Measurements from ENCODE around the gene POLR2E.

Gene POLR2E

GRCh38 chr19:1067341-1067957, 27.7 kb downstream of the POLR2E start:
- DNase-seq (ENCODE audit: insufficient read length, low spot score): no peak
- TF ChIP-seq POLR2A (IDR thresholded peaks at IDR 0.05; ENCODE audit: low read depth, low read length): no peak
- no peak for FAIRE-seq

GRCh38 chr19:1066748-1067340, 28.3 kb downstream of the POLR2E start, which contains the start of gene ARHGAP45:
Gene ARHGAP45, plus strand, starts transcription at chr19:1067167. Its CDS starts 239 bp downstream, at chr19:1067406.
- DNase-seq (ENCODE audit: insufficient read length, low spot score): no peak
- no peak for TF ChIP-seq POLR2A (IDR thresholded peaks at IDR 0.05; ENCODE audit: low read depth, low read length)
- no peak for FAIRE-seq

DNA sequence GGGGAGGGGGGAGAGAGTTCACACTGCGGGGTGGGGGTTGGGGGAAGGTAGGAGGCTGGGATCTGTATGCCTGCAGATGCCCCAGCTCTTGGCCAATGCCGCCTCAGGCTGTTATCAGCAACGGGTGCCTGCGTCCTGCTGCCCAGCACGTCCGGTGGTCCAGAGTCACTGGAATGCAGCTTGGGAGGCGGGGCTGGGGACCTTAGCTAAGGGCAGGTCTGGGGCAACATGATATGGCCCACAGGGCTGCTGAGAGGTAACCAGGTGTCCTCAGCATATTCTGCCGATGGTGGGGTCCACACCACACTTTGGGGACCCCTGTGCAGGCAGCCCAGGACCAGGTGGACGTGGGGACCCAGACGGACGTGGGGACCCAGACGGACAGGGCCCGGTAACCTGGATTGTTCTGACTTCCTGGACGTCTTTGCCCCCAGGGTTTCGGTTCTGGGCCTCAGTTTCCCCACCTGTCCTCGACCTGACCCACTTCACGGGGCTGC, 28.9 kb downstream of the POLR2E start:
- TF ChIP-seq POLR2A (IDR thresholded peaks at IDR 0.05; ENCODE audit: low read depth, low read length): no peak
- DNase-seq (ENCODE audit: insufficient read length, low spot score): no peak
- no peak for FAIRE-seq

DNA sequence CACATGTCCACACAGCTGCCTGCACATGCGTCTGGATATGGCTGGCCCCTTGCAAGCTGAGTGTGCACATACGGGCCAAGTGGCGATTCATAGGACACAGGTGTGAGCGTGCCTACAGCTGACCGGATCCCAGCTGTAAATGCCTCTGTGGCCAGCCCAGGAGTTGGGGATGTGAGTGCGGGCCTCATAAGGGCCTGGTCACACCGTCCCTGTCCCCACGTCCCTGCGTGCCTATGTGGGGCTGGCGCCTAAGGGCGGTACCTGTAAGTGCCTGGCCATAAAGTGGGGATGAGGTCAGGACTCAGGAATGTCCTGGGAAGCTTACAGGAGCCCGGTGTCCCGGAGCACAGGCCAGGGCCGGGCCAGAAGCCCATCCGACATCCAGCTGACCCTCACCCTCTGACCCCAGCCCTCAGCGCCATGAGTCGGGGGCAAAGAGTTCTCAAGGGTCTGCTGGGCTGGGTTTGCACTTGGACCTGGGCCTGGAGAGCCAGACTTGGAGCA, 29.5 kb downstream of the POLR2E start:
- TF ChIP-seq POLR2A (IDR thresholded peaks at IDR 0.05; ENCODE audit: low read depth, low read length): 0 out of 2 replicates have a peak, but pooled peaks have one; percentile 13
- DNase-seq (ENCODE audit: insufficient read length, low spot score): peak; percentile 60
- no peak for FAIRE-seq

- FAIRE-seq: no peak
- DNase-seq (ENCODE audit: insufficient read length, low spot score): peak; percentile 86
- no peak for TF ChIP-seq POLR2A (IDR thresholded peaks at IDR 0.05; ENCODE audit: low read depth, low read length)
Observed at GRCh38 chr19:1064661-1065605, 30.2 kb downstream of the POLR2E start.

DNA sequence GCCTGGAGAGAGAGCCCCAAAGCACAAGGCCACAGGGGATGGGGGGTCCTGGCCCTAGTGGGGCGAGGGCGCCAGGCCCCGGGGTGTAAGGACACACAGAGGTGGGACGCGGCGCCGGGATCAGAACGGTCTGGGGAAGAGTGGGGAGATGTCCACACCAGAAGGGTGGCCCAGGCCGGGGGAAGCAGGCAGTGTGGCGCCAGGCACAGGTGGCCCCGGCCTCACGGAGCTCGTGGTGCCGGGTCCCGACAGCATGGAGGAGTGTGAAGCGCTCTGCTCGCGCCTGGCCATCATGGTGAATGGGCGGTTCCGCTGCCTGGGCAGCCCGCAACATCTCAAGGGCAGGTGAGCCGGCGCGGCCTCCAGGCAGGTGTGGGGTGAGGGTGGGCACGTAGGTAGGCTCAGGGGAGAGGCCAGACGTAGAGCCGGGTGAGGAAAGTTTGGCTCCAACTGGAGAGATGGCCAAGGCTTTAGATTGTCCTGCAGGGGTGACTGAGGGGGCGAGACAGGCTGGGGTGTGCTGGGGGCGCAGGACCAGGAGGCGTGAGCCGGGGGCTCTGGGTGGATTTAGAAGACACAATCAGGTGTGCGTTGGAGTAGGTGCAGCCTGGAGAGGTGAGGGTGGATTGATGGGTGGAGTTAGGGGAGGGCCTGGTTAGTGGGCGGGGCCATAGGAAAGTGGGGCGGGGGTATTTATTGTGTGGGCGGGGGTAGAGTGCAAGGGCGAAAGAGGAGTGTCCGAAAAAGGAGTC, 31.1 kb downstream of the POLR2E start:
- no peak for DNase-seq (ENCODE audit: insufficient read length, low spot score)
- FAIRE-seq: no peak
- TF ChIP-seq POLR2A (IDR thresholded peaks at IDR 0.05; ENCODE audit: low read depth, low read length): no peak

DNA sequence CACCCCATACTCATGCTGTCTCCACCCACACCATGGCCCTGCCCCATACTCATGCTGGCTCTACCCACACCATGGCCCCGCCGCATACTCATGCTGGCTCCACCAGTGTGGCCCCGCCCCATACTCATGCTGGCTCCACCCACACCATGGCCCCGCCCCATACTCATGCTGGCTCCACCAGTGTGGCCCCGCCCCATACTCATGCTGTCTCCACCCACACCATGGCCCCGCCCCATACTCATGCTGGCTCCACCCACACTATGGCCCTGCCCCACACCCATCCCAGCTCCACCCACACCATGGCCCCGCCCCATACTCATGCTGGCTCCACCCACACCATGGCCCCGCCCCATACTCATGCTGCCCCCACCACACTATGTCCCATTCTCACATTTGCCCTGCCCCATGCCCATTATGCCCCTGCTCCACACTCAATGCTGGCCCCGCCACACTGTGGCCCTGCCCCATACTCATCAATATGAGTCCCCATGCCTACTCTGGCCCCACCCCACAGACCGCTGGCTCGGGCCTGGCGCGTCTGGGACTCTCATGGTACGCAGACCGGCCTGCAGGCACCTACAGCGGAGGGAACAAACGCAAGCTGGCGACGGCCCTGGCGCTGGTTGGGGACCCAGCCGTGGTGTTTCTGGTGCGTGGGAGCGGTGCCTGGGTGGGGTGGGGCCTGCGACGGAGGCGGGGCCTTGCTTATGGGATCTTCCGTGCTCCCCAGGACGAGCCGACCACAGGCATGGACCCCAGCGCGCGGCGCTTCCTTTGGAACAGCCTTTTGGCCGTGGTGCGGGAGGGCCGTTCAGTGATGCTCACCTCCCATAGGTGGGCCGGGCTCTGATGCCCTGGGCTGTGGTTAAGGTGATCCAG, 31.9 kb downstream of the POLR2E start:
- no peak for DNase-seq (ENCODE audit: insufficient read length, low spot score)
- no peak for FAIRE-seq
- TF ChIP-seq POLR2A (IDR thresholded peaks at IDR 0.05; ENCODE audit: low read depth, low read length): no peak

DNA sequence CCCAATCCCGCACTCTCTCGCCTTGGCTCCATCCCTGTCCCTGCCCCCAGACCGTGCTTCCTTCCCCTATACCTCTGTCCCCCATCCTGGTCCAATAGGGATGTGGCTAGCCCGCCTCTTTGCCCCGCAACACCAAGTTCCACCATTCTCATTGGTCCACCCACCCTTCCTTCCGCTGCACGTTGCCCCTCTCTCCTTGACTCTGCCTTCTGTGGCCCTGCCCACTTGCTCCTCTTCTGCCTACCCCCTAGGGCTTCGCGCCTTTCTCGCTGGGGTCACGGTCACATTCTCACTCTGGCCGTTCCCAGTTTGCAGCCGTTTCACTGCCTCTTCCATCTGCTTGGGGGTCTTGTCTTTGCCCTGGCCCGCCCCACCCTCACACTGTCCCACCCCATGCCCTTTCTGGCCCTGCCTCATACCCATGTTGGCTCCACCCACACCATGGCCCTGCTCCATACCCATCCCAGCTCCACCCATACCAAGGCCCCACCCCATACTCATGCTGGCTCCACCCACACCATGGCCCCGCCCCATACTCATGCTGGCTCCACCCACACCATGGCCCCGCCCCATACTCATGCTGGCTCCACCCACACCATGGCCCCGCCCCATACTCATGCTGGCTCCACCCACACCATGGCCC, 32.7 kb downstream of the POLR2E start:
- no peak for DNase-seq (ENCODE audit: insufficient read length, low spot score)
- no peak for TF ChIP-seq POLR2A (IDR thresholded peaks at IDR 0.05; ENCODE audit: low read depth, low read length)
- no peak for FAIRE-seq

DNA sequence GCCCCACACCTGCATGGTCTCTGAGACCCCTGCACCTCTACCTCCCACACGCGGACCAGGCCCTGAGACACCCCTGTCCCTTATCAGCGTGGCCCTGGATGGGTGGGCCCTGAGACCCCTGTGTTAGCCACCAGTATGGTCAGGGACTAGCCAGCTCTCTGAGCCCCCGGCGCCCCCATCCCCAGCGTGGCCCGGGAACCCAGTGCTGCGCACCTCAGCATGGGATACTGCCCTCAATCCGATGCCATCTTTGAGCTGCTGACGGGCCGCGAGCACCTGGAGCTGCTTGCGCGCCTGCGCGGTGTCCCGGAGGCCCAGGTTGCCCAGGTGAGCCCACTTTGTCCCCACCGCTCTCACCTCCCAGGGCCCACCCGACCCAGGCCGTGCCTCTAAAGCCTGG, 33.2 kb downstream of the POLR2E start:
- FAIRE-seq (no peak), DNase-seq (ENCODE audit: insufficient read length, low spot score) (no peak)
- no peak for TF ChIP-seq POLR2A (IDR thresholded peaks at IDR 0.05; ENCODE audit: low read depth, low read length)

GRCh38 chr19:1060689-1061088, 34.5 kb downstream of the POLR2E start:
- DNase-seq (ENCODE audit: insufficient read length, low spot score) (no peak), FAIRE-seq (no peak)
- no peak for TF ChIP-seq POLR2A (IDR thresholded peaks at IDR 0.05; ENCODE audit: low read depth, low read length)

DNA sequence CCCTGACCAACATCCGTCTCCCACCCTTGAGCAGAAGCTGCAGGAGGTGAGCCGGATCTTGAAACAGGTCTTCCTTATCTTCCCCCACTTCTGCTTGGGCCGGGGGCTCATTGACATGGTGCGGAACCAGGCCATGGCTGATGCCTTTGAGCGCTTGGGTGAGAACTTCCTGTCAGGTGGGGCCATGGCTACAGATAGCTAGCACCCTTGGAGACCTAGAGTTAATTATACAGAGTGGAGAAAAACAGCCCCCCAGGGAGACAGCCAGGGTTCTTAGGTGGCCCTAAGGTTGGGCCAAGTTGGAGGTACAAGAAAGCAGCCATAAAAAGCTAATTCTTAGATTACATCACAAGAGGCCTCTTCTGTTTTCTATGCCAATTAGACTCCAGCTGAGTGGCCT, 37.1 kb downstream of the POLR2E start:
- DNase-seq (ENCODE audit: insufficient read length, low spot score) (no peak), FAIRE-seq (no peak)
- TF ChIP-seq POLR2A (IDR thresholded peaks at IDR 0.05; ENCODE audit: low read depth, low read length): no peak
